CD14-positive monocyte (primary cell): ENCODE data around the gene LIN28B. TPM values are rescaled to one million over a fixed set of nuclear protein-coding genes. Genes with fewer than 3 reads are reported as not detected.

Experiments
- DNase-seq, 3 donors: peaks; one replicate each; pipeline ENCODE4 v3.0.0-alpha.2; 2011 to 2022
- H2AFZ ChIP-seq: 2 replicates; pipeline ENCODE4 v1.6.0; 2012; ENCODE audit warnings: mild to moderate bottlenecking, low read depth, low read length, inconsistent platforms; ENCODE audit not compliant: insufficient read depth, poor library complexity, severe bottlenecking
- H3K27ac ChIP-seq, 2 donors: 1 replicate in 1 of 2; 2 replicates in 1 of 2; pipeline ENCODE4 v1.5.1; 2012 to 2013; ENCODE audit warnings: low read length in 2 of 2, control low read depth in 1 of 2, inconsistent platforms in 1 of 2, low read depth in 1 of 2, mild to moderate bottlenecking in 1 of 2
- H3K27me3 ChIP-seq, 2 donors: one replicate each; pipeline versions ENCODE4 v1.6.0 to v1.6.1; 2011 to 2013; ENCODE audit warnings: low read length in 2 of 2; ENCODE audit not compliant: control insufficient read depth in 2 of 2, insufficient read depth in 2 of 2
- H3K36me3 ChIP-seq, 2 donors: replicated peaks in 1 of 2; 1 replicate in 1 of 2; 2 replicates in 1 of 2; pipeline versions ENCODE4 v1.5.1 to v1.6.1; 2012 to 2013; ENCODE audit warnings: low read length in 2 of 2, control low read depth in 1 of 2, inconsistent platforms in 1 of 2, mild to moderate bottlenecking in 1 of 2; ENCODE audit not compliant: insufficient read depth in 2 of 2, control insufficient read depth in 1 of 2
- H3K4me1 ChIP-seq, 2 donors: 1 replicate in 1 of 2; 2 replicates in 1 of 2; pipeline versions ENCODE4 v1.5.1 to v1.6.1; 2012 to 2013; ENCODE audit warnings: low read length in 2 of 2, control low read depth in 1 of 2, inconsistent platforms in 1 of 2, mild to moderate bottlenecking in 1 of 2, moderate library complexity in 1 of 2; ENCODE audit not compliant: insufficient read depth in 2 of 2, control insufficient read depth in 1 of 2
- H3K4me2 ChIP-seq: replicated peaks from 2 replicates; pipeline ENCODE3; 2012; ENCODE audit warnings: low read length, moderate library complexity, mild to moderate bottlenecking; ENCODE audit not compliant: poor library complexity, severe bottlenecking; ENCODE audit errors: extremely low read depth
- H3K4me3 ChIP-seq, 3 experiments: fragments of 200-600 bp in 1 of 3; sonication (generic) in 1 of 3; replicated peaks in 1 of 3; 1 replicate in 2 of 3; 2 replicates in 1 of 3; pipeline ENCODE4 v1.5.1; 2011 to 2013; ENCODE audit warnings: low read length in 3 of 3, mild to moderate bottlenecking in 3 of 3, control low read depth in 2 of 3, low read depth in 2 of 3, inconsistent platforms in 1 of 3, moderate library complexity in 1 of 3
- H3K79me2 ChIP-seq: 2 replicates; pipeline ENCODE4 v1.6.0; 2012; ENCODE audit warnings: mild to moderate bottlenecking, control low read depth, inconsistent platforms, low read length, moderate library complexity; ENCODE audit not compliant: insufficient read depth
- H3K9ac ChIP-seq: 2 replicates; pipeline ENCODE4 v1.6.0; 2017; ENCODE audit warnings: low read length, mild to moderate bottlenecking; ENCODE audit not compliant: insufficient read depth, poor library complexity, severe bottlenecking
- H3K9me3 ChIP-seq, 2 donors: replicated peaks in 1 of 2; 1 replicate in 1 of 2; 2 replicates in 1 of 2; pipeline versions ENCODE4 v1.5.1 to v1.6.1; 2012 to 2013; ENCODE audit warnings: low read length in 2 of 2, control low read depth in 1 of 2; ENCODE audit not compliant: control insufficient read depth in 1 of 2, insufficient read depth in 1 of 2
- H4K20me1 ChIP-seq: 2 replicates; pipeline ENCODE4 v1.6.0; 2012; ENCODE audit warnings: mild to moderate bottlenecking, low read length, control low read depth, moderate library complexity; ENCODE audit not compliant: insufficient read depth
- H3K27ac Mint-ChIP-seq, 7 donors: one replicate each; pipeline ENCODE4 v1.8.0; 2020; ENCODE audit warnings: mild to moderate bottlenecking in 7 of 7, mixed read lengths in 7 of 7, moderate library complexity in 6 of 7, inconsistent platforms in 2 of 7
- H3K27me3 Mint-ChIP-seq, 3 donors: one replicate each; pipeline ENCODE4 v1.8.0; 2021 to 2022; ENCODE audit warnings: low read depth in 3 of 3, mild to moderate bottlenecking in 3 of 3, mixed read lengths in 3 of 3, moderate library complexity in 3 of 3, inconsistent platforms in 1 of 3
- H3K36me3 Mint-ChIP-seq, 2 donors: one replicate each; pipeline ENCODE4 v1.8.0; 2020; ENCODE audit warnings: mixed read lengths in 2 of 2, inconsistent platforms in 1 of 2, mild to moderate bottlenecking in 1 of 2
- H3K4me1 Mint-ChIP-seq: one replicate; pipeline ENCODE4 v1.8.0; 2020; ENCODE audit warnings: mild to moderate bottlenecking, mixed read lengths
- H3K4me3 Mint-ChIP-seq, 2 donors: one replicate each; pipeline ENCODE4 v1.8.0; 2020; ENCODE audit warnings: mild to moderate bottlenecking in 2 of 2, mixed read lengths in 2 of 2, moderate library complexity in 1 of 2
- H3K9me3 Mint-ChIP-seq, 7 donors: one replicate each; pipeline ENCODE4 v1.8.0; 2020 to 2022; ENCODE audit warnings: mixed read lengths in 7 of 7, mild to moderate bottlenecking in 6 of 7, moderate library complexity in 6 of 7, inconsistent platforms in 2 of 7
- CTCF ChIP-seq: fragments of 200-600 bp; IDR thresholded peaks from one replicate; pipeline ENCODE4 v1.8.0; 2022; ENCODE audit warnings: antibody characterized with exemption, mild to moderate bottlenecking
- WGBS: methylation state at CpG from one replicate; pipeline ENCODE4 v1.1.5; 2013; ENCODE audit warnings: missing lambda C conversion rate; ENCODE audit not compliant: insufficient coverage; 5-methylcytosine and 5-hydroxymethylcytosine counted together
- intact Hi-C, 2 donors: fragments of 100-400 bp; cut with micrococcal nuclease; formaldehyde crosslinking; loops; one replicate each; pipeline versions ENCODE4 v1.15.0 to v1.15.1; 2023
- polyA plus RNA-seq, 3 donors: library from polyadenylated mRNA; depleted of rRNA in 1 of 3; unstranded in 2 of 3; stranded (reverse) in 1 of 3; fragments of 300-500 nt in 2 of 3; fragments of >200 nt in 1 of 3; fragmentation: Illumina TruSeq in 2 of 3; gene quantifications; 1 replicate in 2 of 3; 2 replicates in 1 of 3; pipeline ENCODE4 v1.2.3, GENCODE V29; 2012 to 2021

LIN28B gene
- polyA plus RNA-seq, 3 donors, result not detected

DNA sequence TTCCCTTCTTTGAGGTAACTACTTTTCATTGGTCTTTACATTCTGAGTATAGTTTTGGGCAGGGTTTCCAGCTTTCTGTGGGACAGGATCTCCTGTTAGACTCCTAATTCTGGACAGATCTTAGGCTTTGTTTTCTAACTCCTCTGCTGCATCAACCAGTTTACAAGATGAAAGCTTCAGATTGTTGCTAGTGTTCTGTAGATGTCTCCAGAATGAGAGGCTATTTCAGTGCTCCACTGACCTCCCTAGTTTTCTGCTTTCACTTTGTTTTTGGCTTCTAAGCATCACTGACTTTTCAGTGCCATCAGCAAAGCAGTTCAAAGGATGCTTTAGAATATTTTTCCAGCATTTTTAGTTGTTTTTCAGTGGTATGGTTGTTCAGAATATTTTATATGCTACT lies 101.4 kb downstream of the LIN28B start:
- H3K79me2 ChIP-seq, result no peaks in the 10 kb centered on the region
- DNase-seq, result no peak
- Mint-ChIP-seq H3K4me1 (peaks cover 4% of the 10 kb centered on the region), H3K27me3 (peaks cover 0 to 2% (median 0%) of the 10 kb centered on the region in 3 donors), H3K27ac (no peak overlapping the region), H3K4me3 (no peak overlapping the region), H3K9me3 (peaks cover 0 to 6% (median 0%) of the 10 kb centered on the region in 7 donors), H3K36me3 (no peaks in the 10 kb centered on the region)
- no peak overlapping the region for H3K27ac ChIP-seq
- H3K9me3 ChIP-seq, result no peaks in the 10 kb centered on the region
- H3K4me3 ChIP-seq, result no peak overlapping the region
- H2AFZ ChIP-seq, result no peak overlapping the region
- intact Hi-C loops, result no loop called here
- no peaks in the 10 kb centered on the region for H3K4me1 ChIP-seq
- H3K4me2 ChIP-seq, result no peak overlapping the region
- H3K9ac ChIP-seq, result no peak overlapping the region
- no peak for TF ChIP-seq CTCF
- H3K27me3 ChIP-seq, result no peaks in the 10 kb centered on the region
- no peaks in the 10 kb centered on the region for H3K36me3 ChIP-seq
- H4K20me1 ChIP-seq, result no peaks in the 10 kb centered on the region

- H3K27me3 Mint-ChIP-seq, result peaks cover 0 to 2% (median 0%) of the 10 kb centered on the region in 3 donors
- Histone ChIP-seq H3K36me3 (no peaks in the 10 kb centered on the region), H3K79me2 (no peaks in the 10 kb centered on the region), H3K27me3 (no peaks in the 10 kb centered on the region), H3K9me3 (no peaks in the 10 kb centered on the region), H3K4me2 (no peak overlapping the region), H4K20me1 (no peaks in the 10 kb centered on the region), H3K9ac (no peak overlapping the region), H2AFZ (no peak overlapping the region), H3K27ac (no peak overlapping the region), H3K4me3 (no peak overlapping the region), H3K4me1 (no peaks in the 10 kb centered on the region)
- H3K9me3 Mint-ChIP-seq, result peaks cover 0 to 6% (median 0%) of the 10 kb centered on the region in 7 donors
- intact Hi-C loops, result no loop called here
- no CpG with 5 or more reads among the region's 4 CpGs for WGBS
- H3K4me1 Mint-ChIP-seq, result peaks cover 4% of the 10 kb centered on the region
- no peak overlapping the region for H3K27ac Mint-ChIP-seq
- no peak for TF ChIP-seq CTCF
- H3K4me3 Mint-ChIP-seq, result no peak overlapping the region
- no peaks in the 10 kb centered on the region for H3K36me3 Mint-ChIP-seq
- no peak for DNase-seq
These were observed 101.9 kb downstream of the LIN28B start for GRCh38 chr6:105058846-105059245.
